Astrocyte of the hippocampus (primary cell): ENCODE data around the gene WDR7.
A peak's percentile ranks its signal among the peaks of the same experiment; 100 is the strongest.
"Not testable (repeated sequence)": the region's sequence is repeated elsewhere in the genome, so short reads cannot be mapped to it uniquely, and the experiment has no call there.

Experiments
- DNase-seq: peaks from one replicate; pipeline ENCODE4 v3.0.0; 2011; ENCODE audit warnings: low read depth, low spot score

Gene WDR7

DNA sequence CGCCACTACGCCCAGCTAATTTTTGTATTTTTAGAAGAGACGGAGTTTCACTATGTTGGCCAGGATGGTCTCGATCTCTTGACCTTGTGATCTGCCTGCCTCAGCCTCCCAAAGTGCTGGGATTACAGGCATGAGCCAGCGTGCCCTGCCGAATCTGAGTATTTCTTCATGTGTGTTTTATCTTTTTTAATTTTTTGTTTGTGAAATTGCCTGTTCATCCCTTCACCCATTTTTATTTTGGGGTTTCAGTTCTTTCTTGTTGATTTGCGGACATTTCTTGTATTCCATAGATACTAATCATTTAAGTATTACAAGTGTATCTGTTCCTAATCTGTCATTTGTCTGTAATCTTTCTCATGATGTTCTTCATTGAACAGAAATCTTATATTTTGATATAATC, 3.1 kb downstream of the WDR7 start:
- not testable (repeated sequence) for DNase-seq

DNA sequence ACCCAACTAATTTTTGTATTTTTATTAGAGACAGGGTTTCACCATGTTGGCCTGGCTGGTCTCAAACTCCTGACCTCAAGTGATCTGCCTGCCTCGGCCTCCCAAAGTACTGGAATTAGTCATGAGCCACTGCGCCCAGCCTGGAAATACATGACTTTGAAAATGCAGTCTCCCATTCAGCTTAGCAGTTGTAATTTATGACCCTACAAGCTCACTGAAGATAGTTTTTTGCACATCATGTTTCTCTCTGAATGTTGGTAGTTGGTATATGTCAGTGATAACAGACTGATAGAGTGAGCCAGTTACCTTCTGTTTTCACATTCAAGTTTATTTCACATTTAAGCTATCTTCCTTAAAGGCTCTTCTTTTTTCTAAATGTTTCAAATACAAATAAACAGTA, 7.1 kb downstream of the WDR7 start:
- DNase-seq, result no peak

DNA sequence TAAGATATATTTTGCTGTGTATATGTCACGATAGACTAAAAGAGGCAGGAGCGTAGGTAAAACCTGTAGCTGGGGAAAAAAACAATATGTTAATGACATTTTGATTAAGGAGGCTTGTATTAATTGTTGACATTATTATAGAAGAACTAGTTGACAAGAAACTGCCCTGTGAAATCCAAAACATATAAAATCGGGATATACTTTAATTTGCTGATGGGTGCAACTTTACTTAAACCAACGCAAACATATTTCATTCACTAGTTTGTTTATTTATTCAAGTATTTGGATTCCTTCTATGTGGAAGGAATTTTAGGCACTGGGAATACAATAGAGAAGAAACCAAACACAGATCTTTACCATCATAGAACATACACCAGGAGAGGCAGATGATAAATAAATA, 8.0 kb downstream of the WDR7 start:
- no peak for DNase-seq

DNA sequence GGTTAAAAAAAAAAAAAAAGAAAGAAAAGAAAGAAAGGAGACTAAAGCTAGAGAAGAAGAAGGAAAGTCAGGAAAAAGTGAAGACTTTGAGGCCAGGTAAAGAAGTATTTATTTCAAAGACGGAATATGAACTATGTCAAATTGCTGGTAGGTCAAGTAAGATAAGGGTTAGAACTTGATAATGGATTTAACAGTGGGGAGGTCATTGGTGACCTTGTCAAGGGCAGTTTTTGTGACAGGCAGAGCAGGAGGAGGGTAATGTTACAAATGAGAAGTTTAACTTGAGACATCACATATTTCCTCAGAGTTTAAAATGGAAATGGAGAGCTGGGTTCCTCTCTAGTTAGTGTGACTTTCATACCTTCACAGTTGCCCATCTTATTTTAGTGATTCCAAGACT, 9.5 kb downstream of the WDR7 start:
- DNase-seq, result no peak

DNA sequence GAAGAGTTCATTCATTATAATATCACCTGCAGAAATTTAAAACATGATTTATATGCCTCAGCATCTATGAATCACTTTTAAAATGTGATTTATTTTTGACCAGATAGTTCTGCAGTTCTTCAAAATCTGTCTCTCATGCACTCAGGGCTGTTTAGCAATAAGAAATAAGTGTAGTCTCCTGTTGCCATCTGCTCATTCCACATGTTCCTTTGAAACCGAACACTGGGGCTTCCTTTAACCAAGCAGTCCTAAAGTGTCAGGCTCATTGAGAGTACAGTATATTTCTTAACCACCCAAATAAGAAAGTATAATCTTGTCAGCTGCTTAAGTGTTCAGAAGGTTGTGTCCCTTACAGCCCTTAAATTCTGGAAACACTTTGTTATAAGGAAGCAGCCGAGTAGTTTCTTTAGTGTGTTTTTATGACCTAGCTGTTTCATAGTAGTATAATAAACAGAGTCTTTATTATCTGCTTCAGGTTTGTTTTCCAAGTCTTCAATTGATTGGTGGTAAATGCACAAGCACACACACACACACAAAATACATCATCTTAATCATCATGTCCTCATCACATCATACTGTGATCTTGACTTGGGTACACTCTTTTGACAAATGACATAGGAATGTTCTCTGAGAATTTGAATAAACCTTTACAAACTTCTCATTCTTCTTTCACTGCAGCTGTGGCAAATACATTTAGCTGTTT, 10.4 kb downstream of the WDR7 start:
- peak; percentile 21 for DNase-seq

DNA sequence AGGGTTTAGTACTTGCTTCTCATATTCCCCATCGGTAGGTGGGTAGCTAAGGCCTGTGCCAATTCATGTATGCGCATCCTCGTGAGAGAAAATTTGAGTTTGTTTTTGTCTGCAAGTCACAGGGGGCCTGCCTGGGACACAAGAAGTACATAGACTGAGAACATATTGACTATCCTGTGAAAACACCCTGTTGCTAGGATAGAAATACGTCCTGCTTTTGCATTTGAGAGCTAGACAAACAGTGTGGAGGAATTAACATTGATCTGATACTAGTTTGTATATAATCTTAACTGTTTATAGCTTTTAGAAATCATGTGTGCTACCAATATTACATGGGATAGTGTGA, 10.9 kb downstream of the WDR7 start:
- DNase-seq, result no peak

DNA sequence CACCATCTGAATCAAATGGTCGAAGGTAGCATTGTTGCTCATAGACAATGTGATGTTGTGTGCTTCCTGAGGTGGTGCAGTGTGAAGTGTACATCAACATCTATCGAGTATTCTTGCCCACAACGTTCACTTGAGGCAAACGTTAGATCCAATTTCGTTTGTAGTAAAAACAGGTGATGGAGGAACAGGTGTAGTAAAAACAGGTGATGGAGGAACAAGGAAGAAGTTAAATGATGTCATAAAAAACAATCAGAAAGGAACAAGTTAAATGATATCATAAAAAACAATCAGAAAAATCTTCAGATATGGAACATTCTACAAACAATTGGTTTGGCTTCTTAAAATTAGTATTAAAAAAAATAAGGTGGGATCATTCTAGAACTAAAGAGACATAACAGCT, 11.3 kb downstream of the WDR7 start:
- no peak for DNase-seq

DNA sequence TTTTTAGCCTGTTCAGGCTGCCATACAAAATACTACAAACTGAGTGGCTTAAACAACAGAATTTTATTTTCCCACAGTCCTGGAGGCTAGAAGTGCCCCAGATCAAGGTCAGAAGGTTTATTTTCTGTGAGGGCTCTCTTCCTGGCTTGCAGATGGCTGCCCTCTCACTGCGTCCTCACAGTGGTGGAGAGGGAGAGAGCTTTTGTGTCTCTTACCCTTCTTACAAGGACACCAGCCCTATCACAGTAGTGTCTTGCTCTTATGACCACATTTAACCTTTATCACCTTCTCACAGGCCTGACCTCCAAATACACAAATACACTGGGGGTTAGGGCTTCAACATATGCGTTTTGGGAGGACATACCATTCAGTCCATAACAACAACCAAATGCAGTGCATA, 11.7 kb downstream of the WDR7 start:
- no peak for DNase-seq

DNA sequence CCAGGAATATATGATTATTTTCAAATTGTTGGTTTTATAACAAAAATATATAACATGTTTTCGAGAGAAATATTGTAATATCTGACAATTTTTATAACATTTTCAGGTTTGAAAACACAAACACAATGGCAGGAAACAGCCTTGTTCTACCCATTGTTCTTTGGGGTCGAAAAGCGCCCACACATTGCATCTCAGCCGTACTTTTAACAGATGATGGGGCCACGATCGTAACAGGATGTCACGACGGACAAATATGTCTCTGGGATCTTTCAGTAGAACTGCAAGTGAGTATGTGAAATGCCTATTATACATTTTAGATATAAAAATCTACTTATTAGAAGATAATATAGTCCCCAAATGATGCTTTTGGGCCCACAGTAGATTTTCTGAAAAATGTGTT, 21.2 kb downstream of the WDR7 start:
- DNase-seq, result no peak

DNA sequence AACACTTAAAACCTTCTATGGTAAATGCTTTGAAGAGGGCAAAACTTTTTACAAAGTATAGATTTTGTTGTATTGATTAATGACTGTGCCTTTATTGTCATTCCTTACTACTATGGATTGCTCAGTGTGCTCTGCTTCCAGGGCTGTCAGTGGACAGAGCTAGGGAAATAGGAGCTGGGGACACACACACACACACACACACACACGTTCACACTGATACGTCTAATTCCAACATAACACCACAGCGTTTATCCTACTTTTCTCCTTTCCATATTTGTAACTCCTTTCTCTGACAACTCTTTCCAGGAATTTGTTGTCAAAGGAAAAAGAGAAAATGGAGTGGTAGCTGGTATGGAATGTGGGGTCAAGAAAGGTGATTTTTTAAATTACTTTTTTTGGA, 21.8 kb downstream of the WDR7 start:
- DNase-seq, result no peak

DNA sequence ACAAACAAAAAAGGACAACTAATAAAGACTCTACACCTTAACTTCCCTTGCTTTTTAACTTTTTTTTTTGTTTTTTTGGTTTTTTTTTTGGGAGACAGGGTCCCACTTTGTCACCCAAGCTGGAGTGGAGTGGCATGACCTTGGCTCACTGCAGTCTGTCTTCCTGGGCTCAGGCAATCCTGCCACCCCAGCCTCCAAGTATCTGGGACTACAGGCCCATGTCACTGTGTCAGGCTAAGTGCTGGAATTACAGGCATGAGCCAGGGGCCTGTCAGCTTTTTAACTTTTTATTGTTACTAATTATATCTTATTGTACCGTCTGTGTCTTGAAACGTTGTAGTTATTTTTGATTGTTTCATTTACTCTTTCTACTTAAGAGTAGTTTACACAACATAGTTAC, 25.5 kb downstream of the WDR7 start:
- DNase-seq, result no peak

DNA sequence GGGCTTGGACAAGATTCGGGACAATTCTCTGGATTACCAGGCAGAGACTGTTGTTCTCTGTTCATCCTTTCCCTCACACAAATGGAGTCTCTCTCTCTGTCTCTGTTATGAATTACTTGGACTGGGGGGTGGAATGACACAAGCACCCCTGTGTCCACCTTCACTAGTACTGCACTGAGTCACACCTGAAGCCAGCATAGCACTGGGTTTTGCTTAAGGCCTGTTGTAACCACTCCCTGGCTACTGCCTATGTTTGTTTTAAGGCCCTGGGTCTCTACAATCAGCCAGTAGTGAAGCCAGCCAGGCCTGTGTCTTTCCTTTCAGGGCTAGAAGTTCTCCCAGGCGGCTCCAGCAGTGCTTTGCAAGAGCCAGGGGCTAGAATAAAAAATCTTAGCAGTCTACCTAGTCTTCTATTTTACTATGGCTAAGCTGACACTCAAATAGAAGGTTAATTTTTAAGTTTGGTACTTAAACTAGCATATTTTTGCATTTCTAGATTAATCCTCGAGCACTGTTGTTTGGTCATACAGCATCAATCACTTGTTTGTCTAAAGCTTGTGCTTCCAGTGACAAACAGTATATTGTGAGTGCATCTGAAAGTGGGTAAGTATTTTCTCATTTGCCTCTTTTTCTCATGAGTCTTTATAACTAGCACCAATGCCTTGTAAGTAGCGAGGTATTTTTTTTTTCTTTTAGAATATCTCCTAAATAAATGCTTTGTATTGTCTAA, 27.8 kb downstream of the WDR7 start:
- DNase-seq, result no peak

DNA sequence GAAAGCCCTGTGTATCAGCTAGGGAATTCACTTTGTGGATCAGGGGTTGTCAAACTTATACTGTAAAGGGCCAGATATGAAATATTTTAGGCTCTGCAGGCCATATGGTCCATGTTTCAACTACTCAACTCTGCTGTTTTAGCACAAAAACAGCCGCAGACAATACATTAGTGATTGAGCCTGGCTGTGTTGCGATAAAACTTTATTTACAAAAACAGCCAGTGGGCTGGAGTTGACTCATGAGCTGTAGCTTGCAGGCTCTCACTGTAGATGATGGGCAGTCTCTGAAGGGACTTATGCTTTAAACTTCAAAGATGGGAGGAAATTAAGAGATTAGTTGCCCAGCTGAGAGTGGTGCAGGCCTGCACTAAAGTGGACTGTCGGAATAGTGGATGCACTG, 33.1 kb downstream of the WDR7 start:
- DNase-seq, result no peak

DNA sequence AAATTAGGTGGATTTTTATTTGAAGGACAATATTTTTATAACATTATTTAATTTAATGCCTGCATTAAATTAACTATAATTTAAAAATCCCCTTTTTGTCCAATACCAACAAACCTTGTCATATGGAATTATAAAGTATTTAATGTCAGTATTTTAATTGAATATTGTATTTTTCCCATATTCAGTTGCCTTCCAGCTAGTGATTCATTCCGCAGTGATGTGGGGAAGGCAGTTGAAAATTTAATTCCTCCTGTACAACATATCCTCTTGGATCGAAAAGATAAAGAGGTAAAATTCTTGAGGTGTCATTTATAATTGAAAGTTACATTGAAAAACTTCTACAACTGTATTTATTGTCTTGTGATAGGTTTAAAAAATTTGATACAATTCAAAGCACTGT, 40.4 kb downstream of the WDR7 start:
- DNase-seq, result no peak

DNA sequence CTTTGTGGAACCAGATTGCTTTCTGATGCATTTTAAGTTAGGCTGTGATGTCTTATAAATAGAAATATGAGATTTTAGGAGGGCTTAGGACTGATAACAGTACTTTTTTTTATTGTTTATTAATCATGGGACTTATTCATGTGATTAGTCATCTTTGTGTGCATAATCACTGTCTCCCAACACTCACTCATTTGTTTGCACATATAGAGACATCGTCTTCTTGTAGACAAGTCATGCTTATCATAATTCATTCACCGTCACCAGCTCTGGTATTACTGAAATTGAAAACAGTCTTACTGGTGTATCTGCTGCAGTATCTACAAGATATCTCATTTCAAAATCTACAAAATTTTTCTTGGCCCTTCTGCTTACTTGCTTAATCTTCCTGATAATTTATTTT, 45.8 kb downstream of the WDR7 start:
- no peak for DNase-seq

DNA sequence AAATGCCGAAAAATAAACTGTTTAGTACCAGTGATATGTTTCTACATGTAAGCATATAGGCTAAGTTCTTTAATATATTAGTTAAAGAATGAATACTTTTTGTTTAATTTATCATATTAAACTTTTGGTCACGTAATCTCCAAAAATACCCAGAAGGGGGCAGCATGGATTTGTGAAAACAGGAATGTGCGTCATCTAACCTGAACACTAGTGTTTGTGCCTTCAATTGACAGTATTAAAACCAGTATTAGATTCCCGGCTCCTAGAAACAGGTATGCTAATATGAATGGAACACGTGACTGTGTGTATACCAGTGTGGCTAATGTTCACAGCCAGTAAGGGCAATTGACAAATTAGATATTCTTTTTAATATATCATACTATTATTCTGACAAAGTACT, 51.8 kb downstream of the WDR7 start:
- DNase-seq, result peak; percentile 51

DNA sequence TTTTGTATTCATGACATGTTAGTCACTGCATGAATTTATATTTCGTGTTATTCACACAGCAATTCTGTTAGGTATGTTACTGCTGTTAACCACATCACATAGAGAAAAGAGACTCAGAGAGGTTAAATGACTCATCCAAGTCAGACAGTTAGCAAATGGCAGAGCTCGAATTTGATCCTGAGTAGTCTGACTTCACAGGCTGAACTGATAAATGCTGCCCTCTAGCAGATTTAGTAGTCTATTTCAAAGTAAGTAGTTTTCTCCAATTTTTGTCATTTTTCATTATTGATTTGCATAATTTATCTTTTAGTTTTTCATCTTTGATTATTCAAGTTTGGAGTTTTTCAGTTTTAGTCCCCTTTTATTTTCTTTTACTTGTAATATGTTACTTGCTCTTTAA, 58.3 kb downstream of the WDR7 start:
- DNase-seq, result peak; percentile 77

DNA sequence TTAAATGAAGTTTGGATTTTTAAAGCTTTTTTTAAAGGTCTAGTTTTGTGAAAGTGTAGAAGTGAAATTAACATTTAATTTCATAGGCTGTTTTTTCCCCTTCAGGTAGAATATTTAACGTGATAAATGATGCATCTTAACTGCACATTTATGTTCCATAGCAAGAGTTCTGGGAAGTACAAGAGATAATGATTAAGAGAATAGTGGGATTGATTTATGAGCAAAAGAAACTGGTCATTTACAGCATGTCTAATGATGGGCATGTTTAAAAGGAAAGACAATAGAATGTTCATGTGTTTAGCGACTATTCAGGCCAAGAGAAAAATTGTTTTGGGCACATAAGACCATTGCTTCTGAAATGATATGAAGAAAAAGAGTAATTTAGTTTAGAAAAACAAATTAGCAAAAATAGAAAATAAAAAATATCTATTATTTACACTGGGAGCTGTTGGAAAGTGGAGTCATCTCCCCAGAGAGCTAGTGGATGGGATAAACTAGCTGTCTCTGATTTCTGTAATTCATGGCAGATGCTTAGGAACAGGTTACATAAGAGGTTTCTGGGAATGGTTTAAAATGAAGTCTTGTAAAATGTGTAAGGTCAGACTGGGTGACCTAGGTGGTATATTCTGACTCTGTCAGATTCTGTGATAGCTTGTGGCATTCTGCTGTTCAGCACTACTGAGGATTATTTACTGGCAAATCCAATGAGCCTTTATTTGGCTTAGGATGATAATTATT, 60.7 kb downstream of the WDR7 start:
- DNase-seq, result no peak

DNA sequence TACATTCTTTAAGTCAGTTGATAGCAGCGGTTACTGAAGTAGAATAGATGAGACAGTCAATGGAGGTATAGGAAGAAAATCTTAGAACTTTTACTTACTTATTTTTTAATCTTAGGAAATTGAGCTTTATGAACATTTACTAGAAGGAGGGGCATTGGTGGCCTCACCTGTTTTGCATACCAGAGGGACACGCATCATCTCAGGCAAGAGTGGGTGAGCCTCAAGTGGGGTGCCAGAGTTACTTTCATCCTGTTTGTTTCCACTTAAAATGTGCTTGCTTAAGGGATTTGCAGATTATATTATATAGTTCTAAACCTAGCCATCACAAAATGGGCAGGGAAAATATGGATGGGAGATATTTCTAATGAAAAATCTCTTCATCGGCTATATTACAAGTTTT, 61.6 kb downstream of the WDR7 start:
- DNase-seq, result no peak

DNA sequence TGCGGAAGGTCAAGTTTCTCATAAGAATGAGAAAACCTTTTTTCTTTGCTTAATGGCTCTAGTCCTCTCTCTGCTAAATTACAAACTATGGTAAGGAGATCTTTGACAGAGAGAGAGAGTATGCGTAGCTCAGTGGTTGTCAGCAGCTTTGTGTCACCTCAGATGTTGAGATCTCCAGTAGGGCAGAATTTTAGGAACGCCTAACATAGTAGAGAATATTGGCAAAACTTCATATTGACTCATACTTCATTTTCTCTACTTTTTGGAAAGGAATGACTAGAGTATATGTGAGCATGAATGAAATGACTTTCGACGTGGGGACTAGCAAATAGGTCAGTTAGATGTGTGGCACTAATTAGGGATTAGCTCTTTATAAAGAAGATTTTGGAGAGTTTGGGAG, 64.0 kb downstream of the WDR7 start:
- no peak for DNase-seq

DNA sequence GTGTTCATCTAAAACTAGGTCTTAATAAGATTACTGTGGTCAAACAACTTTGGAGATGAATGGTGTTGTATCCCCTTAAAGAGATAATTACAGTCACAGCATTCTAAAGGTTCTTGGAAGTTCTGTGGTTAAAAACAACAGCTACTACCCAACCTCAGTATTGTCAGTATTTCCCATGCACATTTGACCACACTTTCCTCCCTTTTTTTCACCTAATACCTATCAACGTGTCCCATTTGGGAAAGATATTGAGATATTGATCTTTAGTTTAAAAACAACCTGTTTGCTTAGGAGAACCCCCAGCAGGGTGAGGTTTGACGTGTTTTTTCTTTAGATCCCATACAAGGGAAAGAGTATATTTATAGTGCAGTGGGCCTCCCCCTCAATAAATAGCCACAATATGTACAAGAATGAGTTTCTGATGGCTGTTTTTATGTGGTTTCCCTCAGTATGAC, 65.6 kb downstream of the WDR7 start:
- peak; percentile 31 for DNase-seq

DNA sequence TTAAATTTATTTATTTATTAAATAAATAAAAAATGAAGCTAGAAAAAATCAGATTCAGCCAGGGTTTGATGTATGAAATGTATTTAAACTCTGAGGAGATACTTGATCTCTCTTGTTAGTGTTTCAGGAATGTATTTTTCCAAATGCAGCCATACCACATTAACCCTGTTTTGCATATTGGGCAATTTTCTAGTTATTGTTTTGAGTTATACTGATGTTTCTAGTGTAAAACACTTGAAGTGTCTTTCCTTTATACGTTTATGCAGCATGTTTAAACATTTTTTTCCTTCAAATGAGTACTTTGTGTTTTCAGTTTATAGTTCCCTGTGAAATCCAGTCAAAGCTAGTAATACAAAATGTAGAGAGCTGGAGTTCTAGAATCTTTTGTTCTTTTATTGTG, 69.9 kb downstream of the WDR7 start:
- DNase-seq, result no peak

DNA sequence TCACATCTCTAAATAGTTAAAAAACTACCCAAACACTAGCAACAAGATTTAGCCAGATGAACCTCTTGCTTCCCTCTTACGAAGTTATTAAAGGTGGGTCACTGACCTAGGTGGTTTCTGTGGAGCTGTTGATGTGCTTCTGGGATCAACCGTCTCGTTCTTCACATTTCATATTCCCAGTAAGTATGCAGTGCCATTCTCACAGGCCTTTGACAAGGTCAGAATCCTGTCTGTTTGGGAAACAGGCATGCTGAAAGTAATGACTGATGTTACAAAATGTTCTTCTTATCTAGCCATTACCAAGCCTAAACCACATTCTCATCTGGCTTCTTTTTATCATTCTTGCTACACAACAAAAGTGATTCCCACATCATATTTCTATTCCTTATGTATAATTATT, 70.3 kb downstream of the WDR7 start:
- no peak for DNase-seq
